ENCODE data around the gene SLC22A17.

The SLC22A17 gene

DNA sequence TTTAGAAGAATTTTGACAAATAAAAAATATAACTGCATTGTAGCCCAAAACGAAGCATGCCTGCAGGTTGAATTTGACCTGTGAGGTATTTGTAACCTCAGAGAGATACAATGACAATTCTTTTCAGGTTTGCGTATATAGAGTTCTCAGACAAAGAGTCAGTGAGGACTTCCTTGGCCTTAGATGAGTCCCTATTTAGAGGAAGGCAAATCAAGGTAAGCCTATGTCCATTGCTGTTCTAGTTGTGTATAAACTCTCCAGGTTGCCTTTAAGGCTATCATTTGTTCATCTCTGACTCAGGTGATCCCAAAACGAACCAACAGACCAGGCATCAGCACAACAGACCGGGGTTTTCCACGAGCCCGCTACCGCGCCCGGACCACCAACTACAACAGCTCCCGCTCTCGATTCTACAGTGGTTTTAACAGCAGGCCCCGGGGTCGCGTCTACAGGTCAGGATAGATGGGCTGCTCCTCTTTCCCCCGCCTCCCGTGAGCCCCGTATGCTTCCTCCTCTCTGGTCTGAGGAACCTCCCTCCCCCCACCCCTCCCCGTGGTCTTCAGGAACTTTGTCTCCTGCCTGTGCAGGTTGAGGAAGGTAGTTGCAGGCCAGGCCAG, 28.7 kb downstream of the SLC22A17 start:
- Histone ChIP-seq H3K36me3 (ENCODE audit: control insufficient read depth in 5 of 5, insufficient read depth in 5 of 5, low read length in 5 of 5) (peaks cover 15 to 29% (median 24%) of the 10 kb centered on the region in 5 donors), H3K4me1 (ENCODE audit: control insufficient read depth in 5 of 5, insufficient read depth in 5 of 5, low read length in 5 of 5) (peaks cover 2 to 25% (median 24%) of the 10 kb centered on the region in 5 donors), H3K4me3 (ENCODE audit: low read depth in 1 of 5, low read length in 5 of 5) (no peak overlapping the region), H3K9ac (ENCODE audit: low read length in 5 of 5) (no peak overlapping the region), H3K27me3 (ENCODE audit: control insufficient read depth in 5 of 5, insufficient read depth in 4 of 5, low read length in 5 of 5) (peaks cover 0 to 2% (median 0%) of the 10 kb centered on the region in 5 donors), H3K9me3 (ENCODE audit: control insufficient read depth in 5 of 5, low read length in 5 of 5) (no peaks in the 10 kb centered on the region), H3K27ac (ENCODE audit: low read depth, low read length) (no peak overlapping the region)

GRCh38 chr14:23322568-23323517, 29.8 kb downstream of the SLC22A17 start:
- H3K9ac ChIP-seq (ENCODE audit: low read length in 5 of 5): peak overlapping the region; percentile 76 to 93 (median 82)
- H3K36me3 ChIP-seq (ENCODE audit: control insufficient read depth in 5 of 5, insufficient read depth in 5 of 5, low read length in 5 of 5): peaks cover 15 to 29% (median 24%) of the 10 kb centered on the region in 5 donors
- H3K27me3 ChIP-seq (ENCODE audit: control insufficient read depth in 5 of 5, insufficient read depth in 4 of 5, low read length in 5 of 5): peaks cover 0 to 2% (median 0%) of the 10 kb centered on the region in 5 donors
- H3K4me1 ChIP-seq (ENCODE audit: control insufficient read depth in 5 of 5, insufficient read depth in 5 of 5, low read length in 5 of 5): peaks cover 2 to 25% (median 24%) of the 10 kb centered on the region in 5 donors
- peak overlapping the region; percentile 81 for H3K27ac ChIP-seq (ENCODE audit: low read depth, low read length)
- no peaks in the 10 kb centered on the region for H3K9me3 ChIP-seq (ENCODE audit: control insufficient read depth in 5 of 5, low read length in 5 of 5)
- H3K4me3 ChIP-seq (ENCODE audit: low read depth in 1 of 5, low read length in 5 of 5): peak overlapping the region; percentile 80 to 93 (median 81)

DNA sequence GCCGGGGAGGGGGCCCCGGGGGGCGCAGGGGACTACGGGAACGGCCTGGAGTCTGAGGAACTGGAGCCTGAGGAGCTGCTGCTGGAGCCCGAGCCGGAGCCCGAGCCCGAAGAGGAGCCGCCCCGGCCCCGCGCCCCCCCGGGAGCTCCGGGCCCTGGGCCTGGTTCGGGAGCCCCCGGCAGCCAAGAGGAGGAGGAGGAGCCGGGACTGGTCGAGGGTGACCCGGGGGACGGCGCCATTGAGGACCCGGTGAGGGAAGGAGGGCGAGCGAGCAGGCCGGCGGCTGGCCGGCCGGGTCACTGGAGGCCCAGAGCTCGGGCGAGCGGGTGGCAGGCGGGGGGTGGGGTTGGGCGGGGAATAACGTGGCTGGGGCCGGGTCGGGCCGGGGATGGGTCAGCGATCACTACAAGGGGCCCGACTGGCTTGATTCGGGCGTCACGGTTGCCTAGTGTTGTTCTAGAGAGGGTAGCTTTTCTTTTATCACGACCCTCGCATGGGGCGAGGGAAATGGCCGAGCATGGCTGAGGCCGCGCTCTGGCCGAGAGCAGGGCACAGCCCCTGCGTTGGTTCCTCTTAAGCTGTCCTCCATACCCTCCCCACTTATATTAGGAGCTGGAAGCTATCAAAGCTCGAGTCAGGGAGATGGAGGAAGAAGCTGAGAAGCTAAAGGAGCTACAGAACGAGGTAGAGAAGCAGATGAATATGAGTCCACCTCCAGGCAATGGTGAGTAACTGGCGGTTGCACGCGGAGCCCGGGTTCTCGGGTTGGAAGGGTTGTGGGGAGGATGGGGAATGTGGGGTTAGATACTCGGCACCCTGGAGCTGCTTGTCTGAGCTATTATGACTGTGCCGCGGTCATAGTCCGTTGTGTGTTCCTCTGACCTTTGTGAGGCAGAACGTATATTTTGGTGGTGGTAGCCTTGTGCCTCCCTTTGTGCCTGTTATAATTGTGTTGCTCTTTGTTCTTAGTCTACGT, 30.8 kb downstream of the SLC22A17 start:
- Histone ChIP-seq H3K9ac (ENCODE audit: low read length in 5 of 5) (peak overlapping the region; percentile 76 to 93 (median 82)), H3K4me3 (ENCODE audit: low read depth in 1 of 5, low read length in 5 of 5) (peak overlapping the region; percentile 80 to 93 (median 81)), H3K27me3 (ENCODE audit: control insufficient read depth in 5 of 5, insufficient read depth in 4 of 5, low read length in 5 of 5) (peaks cover 0 to 2% (median 0%) of the 10 kb centered on the region in 5 donors), H3K4me1 (ENCODE audit: control insufficient read depth in 5 of 5, insufficient read depth in 5 of 5, low read length in 5 of 5) (peaks cover 2 to 25% (median 24%) of the 10 kb centered on the region in 5 donors), H3K27ac (ENCODE audit: low read depth, low read length) (peak overlapping the region; percentile 81), H3K9me3 (ENCODE audit: control insufficient read depth in 5 of 5, low read length in 5 of 5) (no peaks in the 10 kb centered on the region), H3K36me3 (ENCODE audit: control insufficient read depth in 5 of 5, insufficient read depth in 5 of 5, low read length in 5 of 5) (peaks cover 15 to 31% (median 24%) of the 10 kb centered on the region in 5 donors)

- H3K9me3 ChIP-seq (ENCODE audit: control insufficient read depth in 5 of 5, low read length in 5 of 5): no peaks in the 10 kb centered on the region
- H3K27me3 ChIP-seq (ENCODE audit: control insufficient read depth in 5 of 5, insufficient read depth in 4 of 5, low read length in 5 of 5): peaks cover 0 to 2% (median 0%) of the 10 kb centered on the region in 5 donors
- H3K9ac ChIP-seq (ENCODE audit: low read length in 5 of 5): peak within 1 kb of the TSS; percentile 76 to 93 (median 82)
- H3K27ac ChIP-seq (ENCODE audit: low read depth, low read length): peak within 1 kb of the TSS; percentile 97
- H3K4me1 ChIP-seq (ENCODE audit: control insufficient read depth in 5 of 5, insufficient read depth in 5 of 5, low read length in 5 of 5): peaks cover 2 to 25% (median 24%) of the 10 kb centered on the region in 5 donors
- H3K36me3 ChIP-seq (ENCODE audit: control insufficient read depth in 5 of 5, insufficient read depth in 5 of 5, low read length in 5 of 5): peaks cover 13 to 31% (median 24%) of the 10 kb centered on the region in 5 donors
- H3K4me3 ChIP-seq (ENCODE audit: low read depth in 1 of 5, low read length in 5 of 5): peak within 1 kb of the TSS; percentile 80 to 93 (median 81)
Observed at GRCh38 chr14:23320584-23321571, 31.8 kb downstream of the SLC22A17 start, which contains the start of gene PABPN1. Gene PABPN1, plus strand, starts transcription at chr14:23321457. Its CDS starts 13 bp downstream, at chr14:23321470.

GRCh38 chr14:23319746-23320583, 32.7 kb downstream of the SLC22A17 start:
- peaks cover 2 to 25% (median 24%) of the 10 kb centered on the region in 5 donors for H3K4me1 ChIP-seq (ENCODE audit: control insufficient read depth in 5 of 5, insufficient read depth in 5 of 5, low read length in 5 of 5)
- H3K27me3 ChIP-seq (ENCODE audit: control insufficient read depth in 5 of 5, insufficient read depth in 4 of 5, low read length in 5 of 5): peaks cover 0 to 2% (median 0%) of the 10 kb centered on the region in 5 donors
- H3K9me3 ChIP-seq (ENCODE audit: control insufficient read depth in 5 of 5, low read length in 5 of 5): no peaks in the 10 kb centered on the region
- H3K9ac ChIP-seq (ENCODE audit: low read length in 5 of 5): peak overlapping the region; percentile 7 to 82 (median 64)
- H3K27ac ChIP-seq (ENCODE audit: low read depth, low read length): peak overlapping the region; percentile 97
- peak overlapping the region; percentile 53 to 79 (median 69) for H3K4me3 ChIP-seq (ENCODE audit: low read depth in 1 of 5, low read length in 5 of 5)
- peaks cover 13 to 23% (median 19%) of the 10 kb centered on the region in 5 donors for H3K36me3 ChIP-seq (ENCODE audit: control insufficient read depth in 5 of 5, insufficient read depth in 5 of 5, low read length in 5 of 5)

DNA sequence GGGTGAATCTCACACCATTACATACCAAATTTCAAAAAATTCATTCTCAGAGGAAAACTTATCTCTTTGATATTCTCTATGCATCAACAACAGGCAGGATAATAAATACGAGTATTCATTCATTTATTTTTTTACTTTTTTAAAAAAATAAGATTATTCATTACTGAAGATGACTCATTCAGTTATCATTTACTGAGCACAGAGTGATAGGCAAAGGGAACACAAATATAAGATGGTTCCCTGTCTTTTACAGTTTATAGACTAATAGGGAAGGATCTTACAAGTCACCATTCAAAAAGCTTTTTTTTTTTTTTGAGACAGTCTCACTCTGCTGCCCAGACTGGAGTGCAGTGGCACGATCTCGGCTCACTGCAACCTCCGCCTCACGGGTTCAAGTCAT, 36.4 kb downstream of the SLC22A17 start:
- Histone ChIP-seq H3K4me3 (ENCODE audit: low read depth in 1 of 5, low read length in 5 of 5) (no peak overlapping the region), H3K36me3 (ENCODE audit: control insufficient read depth in 5 of 5, insufficient read depth in 5 of 5, low read length in 5 of 5) (peaks cover 0 to 5% (median 5%) of the 10 kb centered on the region in 5 donors), H3K27ac (ENCODE audit: low read depth, low read length) (no peak overlapping the region), H3K9ac (ENCODE audit: low read length in 5 of 5) (no peak overlapping the region), H3K27me3 (ENCODE audit: control insufficient read depth in 5 of 5, insufficient read depth in 4 of 5, low read length in 5 of 5) (peaks cover 0 to 2% (median 0%) of the 10 kb centered on the region in 5 donors), H3K4me1 (ENCODE audit: control insufficient read depth in 5 of 5, insufficient read depth in 5 of 5, low read length in 5 of 5) (peaks cover 0 to 10% (median 7%) of the 10 kb centered on the region in 5 donors), H3K9me3 (ENCODE audit: control insufficient read depth in 5 of 5, low read length in 5 of 5) (no peaks in the 10 kb centered on the region)

DNA sequence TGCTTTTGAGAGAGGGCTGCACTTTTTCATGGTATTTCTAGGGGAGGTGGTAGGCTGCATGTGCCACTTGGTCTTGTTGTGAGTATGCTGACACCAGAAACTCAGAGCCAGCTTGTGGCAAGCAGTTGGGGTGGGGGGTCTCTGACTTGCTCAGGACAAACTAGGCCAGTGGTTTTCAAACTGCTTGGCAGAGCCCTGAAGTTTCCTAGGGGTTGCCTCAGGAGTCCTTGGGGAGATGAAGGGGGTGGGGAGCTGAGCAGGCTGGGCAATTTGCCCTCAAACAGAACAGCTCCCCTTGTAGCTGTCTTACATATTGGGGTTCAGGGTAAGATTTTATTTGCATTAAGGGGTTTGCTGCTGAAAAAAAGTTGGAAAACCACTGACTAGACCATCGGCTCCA, 42.1 kb downstream of the SLC22A17 start:
- H3K27ac ChIP-seq (ENCODE audit: low read depth, low read length): no peak overlapping the region
- H3K4me3 ChIP-seq (ENCODE audit: low read depth in 1 of 5, low read length in 5 of 5): no peak overlapping the region
- H3K4me1 ChIP-seq (ENCODE audit: control insufficient read depth in 5 of 5, insufficient read depth in 5 of 5, low read length in 5 of 5): peaks cover 14 to 51% (median 47%) of the 10 kb centered on the region in 5 donors
- H3K27me3 ChIP-seq (ENCODE audit: control insufficient read depth in 5 of 5, insufficient read depth in 4 of 5, low read length in 5 of 5): no peaks in the 10 kb centered on the region
- no peaks in the 10 kb centered on the region for H3K9me3 ChIP-seq (ENCODE audit: control insufficient read depth in 5 of 5, low read length in 5 of 5)
- H3K36me3 ChIP-seq (ENCODE audit: control insufficient read depth in 5 of 5, insufficient read depth in 5 of 5, low read length in 5 of 5): peaks cover 5 to 30% (median 25%) of the 10 kb centered on the region in 5 donors
- peak overlapping the region in 1 of 5 donors; percentile 39 for H3K9ac ChIP-seq (ENCODE audit: low read length in 5 of 5)
